Measurements from ENCODE around the gene MORC3. TPM values are rescaled to one million over a fixed set of nuclear protein-coding genes. Genes with fewer than 3 reads are reported as not detected.
"Not testable (repeated sequence)": the region's sequence is repeated elsewhere in the genome, so short reads cannot be mapped to it uniquely, and the experiment has no call there.

Gene MORC3
- total and polyA plus RNA-seq, 9 donors, result 34.7 to 51.6 (median 36.2) TPM

GRCh38 chr21:36297406-36297937 is 22.5 kb upstream of the MORC3 start:
- Histone ChIP-seq H3K27me3 (ENCODE audit: control insufficient read depth, insufficient read depth, low read length) (no peaks in the 10 kb centered on the region), H3K4me3 (ENCODE audit: low read length) (no peak overlapping the region), H3K4me1 (ENCODE audit: control insufficient read depth, insufficient read depth, low read length) (peaks cover 10% of the 10 kb centered on the region), H3K27ac (ENCODE audit: low read length) (peak overlapping the region; percentile 52), H3K9me3 (replicated peaks; ENCODE audit: control insufficient read depth, low read depth, low read length) (no peaks in the 10 kb centered on the region), H3K36me3 (ENCODE audit: control insufficient read depth, insufficient read depth, low read length) (peaks cover 5% of the 10 kb centered on the region)
- no peak for DNase-seq
- 100% methylated on average over 1 of the region's 4 CpGs for WGBS (ENCODE audit: insufficient coverage)

DNA sequence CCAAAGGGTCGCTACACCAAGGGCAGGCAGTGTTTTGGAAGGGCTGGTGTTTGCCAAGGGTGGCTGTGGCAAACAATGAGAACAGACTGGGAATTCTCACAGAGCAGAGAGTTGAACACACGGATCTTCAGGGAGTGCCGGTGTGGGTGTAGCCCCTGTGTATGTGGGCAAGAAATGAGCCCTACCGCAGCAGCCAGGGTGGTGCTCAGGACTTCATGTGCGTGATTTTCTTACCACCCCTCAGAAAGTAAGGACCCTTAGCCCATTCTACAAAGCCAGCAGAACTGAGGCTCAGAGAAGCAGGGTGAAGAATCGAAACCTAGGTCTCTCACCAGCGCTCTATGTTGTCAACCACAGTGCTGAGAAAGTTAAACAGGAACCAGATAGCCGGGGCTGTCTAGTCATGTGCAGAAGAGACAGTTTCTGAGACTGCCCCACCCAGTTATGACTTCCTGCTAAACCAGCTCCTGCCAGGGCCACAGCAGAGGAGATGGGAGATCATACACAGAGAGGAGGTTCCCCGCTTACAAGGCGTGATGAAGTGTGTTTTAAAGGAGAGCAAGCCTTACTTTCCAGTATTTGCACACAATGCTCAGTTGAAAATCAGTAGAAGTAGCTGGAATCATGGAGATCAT is 21.9 kb upstream of the MORC3 start:
- Histone ChIP-seq H3K27ac (ENCODE audit: low read length) (peak overlapping the region; percentile 52), H3K4me3 (ENCODE audit: low read length) (no peak overlapping the region), H3K27me3 (ENCODE audit: control insufficient read depth, insufficient read depth, low read length) (no peaks in the 10 kb centered on the region), H3K4me1 (ENCODE audit: control insufficient read depth, insufficient read depth, low read length) (peaks cover 10% of the 10 kb centered on the region), H3K36me3 (ENCODE audit: control insufficient read depth, insufficient read depth, low read length) (peaks cover 2% of the 10 kb centered on the region), H3K9me3 (replicated peaks; ENCODE audit: control insufficient read depth, low read depth, low read length) (no peaks in the 10 kb centered on the region)
- 69% methylated on average over 4 of the region's 10 CpGs for WGBS (ENCODE audit: insufficient coverage)
- DNase-seq, result peak; percentile 71

DNA sequence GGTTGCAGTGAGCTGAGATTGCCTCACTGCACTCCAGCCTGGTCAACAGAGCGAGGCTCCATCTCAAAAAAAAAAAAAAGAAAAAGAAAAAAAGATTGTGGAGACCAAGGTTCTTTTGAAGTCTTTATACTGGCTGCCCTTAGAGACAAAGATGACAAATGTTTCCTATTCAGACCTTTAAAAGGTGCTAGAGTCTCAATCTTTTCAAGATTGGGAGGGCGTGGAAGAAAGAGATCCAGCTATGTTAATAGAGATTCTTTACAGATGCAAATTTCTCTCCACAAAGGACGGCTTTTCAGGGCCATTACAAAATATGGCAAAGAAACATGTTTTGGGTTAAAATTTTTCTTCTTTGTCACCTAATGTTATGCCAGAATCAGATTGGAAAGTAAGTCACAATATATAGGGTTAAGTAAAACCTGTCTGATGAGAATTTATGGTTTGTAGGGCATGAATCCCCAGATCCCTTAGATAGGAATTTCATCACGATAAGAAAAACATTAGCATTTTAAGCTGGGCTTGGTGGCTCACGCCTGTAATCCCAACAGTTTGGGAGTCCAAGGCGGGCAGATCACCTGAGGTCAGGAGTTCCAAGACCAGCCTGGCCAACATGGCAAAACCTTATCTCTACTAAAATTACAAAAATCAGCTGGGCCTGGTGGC is 13.0 kb upstream of the MORC3 start:
- DNase-seq, result no peak
- Histone ChIP-seq H3K4me3 (ENCODE audit: low read length) (no peak overlapping the region), H3K9me3 (replicated peaks; ENCODE audit: control insufficient read depth, low read depth, low read length) (peaks cover 3% of the 10 kb centered on the region), H3K36me3 (ENCODE audit: control insufficient read depth, insufficient read depth, low read length) (no peaks in the 10 kb centered on the region), H3K27me3 (ENCODE audit: control insufficient read depth, insufficient read depth, low read length) (no peaks in the 10 kb centered on the region), H3K27ac (ENCODE audit: low read length) (no peak overlapping the region), H3K4me1 (ENCODE audit: control insufficient read depth, insufficient read depth, low read length) (no peaks in the 10 kb centered on the region)
- WGBS (ENCODE audit: insufficient coverage), result 90% methylated on average over 3 of the region's 6 CpGs

GRCh38 chr21:36310016-36310415 is 10.0 kb upstream of the MORC3 start:
- no CpG with 5 or more reads among the region's 7 CpGs for WGBS (ENCODE audit: insufficient coverage)
- DNase-seq, result no peak
- Histone ChIP-seq H3K9me3 (replicated peaks; ENCODE audit: control insufficient read depth, low read depth, low read length) (peaks cover 6% of the 10 kb centered on the region), H3K4me1 (ENCODE audit: control insufficient read depth, insufficient read depth, low read length) (no peaks in the 10 kb centered on the region), H3K27ac (ENCODE audit: low read length) (no peak overlapping the region), H3K27me3 (ENCODE audit: control insufficient read depth, insufficient read depth, low read length) (no peaks in the 10 kb centered on the region), H3K4me3 (ENCODE audit: low read length) (no peak overlapping the region), H3K36me3 (ENCODE audit: control insufficient read depth, insufficient read depth, low read length) (no peaks in the 10 kb centered on the region)

DNA sequence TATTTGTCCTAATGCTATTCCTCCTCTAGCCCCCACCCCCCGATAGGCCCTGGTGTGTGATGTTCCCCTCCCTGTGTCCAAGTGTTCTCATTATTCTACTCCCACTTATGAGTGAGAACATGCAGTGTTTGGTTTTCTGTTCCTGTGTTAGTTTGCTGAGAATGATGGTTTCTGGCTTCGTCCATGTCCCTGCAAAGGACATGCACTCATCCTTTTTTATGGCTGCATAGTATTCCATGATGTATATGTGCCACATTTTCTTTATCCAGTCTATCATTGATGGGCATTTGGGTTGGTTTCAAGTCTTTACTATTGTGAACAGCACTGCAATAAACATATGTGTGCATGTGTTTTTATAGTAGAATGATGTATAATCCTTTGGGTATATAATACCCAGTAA is 6.6 kb upstream of the MORC3 start:
- H3K9me3 ChIP-seq (replicated peaks; ENCODE audit: control insufficient read depth, low read depth, low read length); DNase-seq; H3K27ac ChIP-seq (ENCODE audit: low read length); H3K36me3 ChIP-seq (ENCODE audit: control insufficient read depth, insufficient read depth, low read length); H3K4me1 ChIP-seq (ENCODE audit: control insufficient read depth, insufficient read depth, low read length); H3K27me3 ChIP-seq (ENCODE audit: control insufficient read depth, insufficient read depth, low read length); H3K4me3 ChIP-seq (ENCODE audit: low read length): not testable (repeated sequence)
- no CpG with 5 or more reads among the region's 2 CpGs for WGBS (ENCODE audit: insufficient coverage)

- H3K4me3 ChIP-seq (ENCODE audit: low read length); H3K9me3 ChIP-seq (replicated peaks; ENCODE audit: control insufficient read depth, low read depth, low read length); H3K36me3 ChIP-seq (ENCODE audit: control insufficient read depth, insufficient read depth, low read length); H3K4me1 ChIP-seq (ENCODE audit: control insufficient read depth, insufficient read depth, low read length); H3K27me3 ChIP-seq (ENCODE audit: control insufficient read depth, insufficient read depth, low read length); DNase-seq; H3K27ac ChIP-seq (ENCODE audit: low read length): not testable (repeated sequence)
- WGBS (ENCODE audit: insufficient coverage), result 83% methylated on average over 1 of the region's 3 CpGs
Measured at GRCh38 chr21:36316045-36316444, 4.0 kb upstream of the MORC3 start.

GRCh38 chr21:36316872-36317484 is 3.0 kb upstream of the MORC3 start:
- H3K27me3 ChIP-seq (ENCODE audit: control insufficient read depth, insufficient read depth, low read length), result no peaks in the 10 kb centered on the region
- no peaks in the 10 kb centered on the region for H3K36me3 ChIP-seq (ENCODE audit: control insufficient read depth, insufficient read depth, low read length)
- H3K4me1 ChIP-seq (ENCODE audit: control insufficient read depth, insufficient read depth, low read length), result peaks cover 8% of the 10 kb centered on the region
- 86% methylated on average over 3 of the region's 14 CpGs for whole genome bisulfite sequencing (ENCODE audit: insufficient coverage)
- no peak for DNase-seq
- no peak overlapping the region for H3K27ac ChIP-seq (ENCODE audit: low read length)
- peaks cover 3% of the 10 kb centered on the region for H3K9me3 ChIP-seq (replicated peaks; ENCODE audit: control insufficient read depth, low read depth, low read length)
- no peak overlapping the region for H3K4me3 ChIP-seq (ENCODE audit: low read length)

GRCh38 chr21:36319406-36319766 is 611 bp upstream of the MORC3 start:
- peak overlapping the region; percentile 89 for H3K4me3 ChIP-seq (ENCODE audit: low read length)
- H3K4me1 ChIP-seq (ENCODE audit: control insufficient read depth, insufficient read depth, low read length), result peaks cover 16% of the 10 kb centered on the region
- not testable (repeated sequence) for H3K27me3 ChIP-seq (ENCODE audit: control insufficient read depth, insufficient read depth, low read length); H3K9me3 ChIP-seq (replicated peaks; ENCODE audit: control insufficient read depth, low read depth, low read length); H3K36me3 ChIP-seq (ENCODE audit: control insufficient read depth, insufficient read depth, low read length); DNase-seq
- WGBS (ENCODE audit: insufficient coverage), result 94% methylated on average over 5 of the region's 17 CpGs
- H3K27ac ChIP-seq (ENCODE audit: low read length), result peak overlapping the region; percentile 99

- H3K9me3 ChIP-seq (replicated peaks; ENCODE audit: control insufficient read depth, low read depth, low read length), result no peaks in the 10 kb centered on the region
- peaks cover 18% of the 10 kb centered on the region for H3K4me1 ChIP-seq (ENCODE audit: control insufficient read depth, insufficient read depth, low read length)
- H3K36me3 ChIP-seq (ENCODE audit: control insufficient read depth, insufficient read depth, low read length), result peaks cover 5% of the 10 kb centered on the region
- DNase-seq, result peak; percentile 91
- 0% methylated on average over 35 of the region's 62 CpGs for WGBS (ENCODE audit: insufficient coverage)
- H3K4me3 ChIP-seq (ENCODE audit: low read length), result peak overlapping the region; percentile 89
- peak overlapping the region; percentile 99 for H3K27ac ChIP-seq (ENCODE audit: low read length)
- H3K27me3 ChIP-seq (ENCODE audit: control insufficient read depth, insufficient read depth, low read length), result no peaks in the 10 kb centered on the region
Measured at GRCh38 chr21:36320421-36321324, 676 bp downstream of the MORC3 start.
